Activated gamma-delta T cell (primary cell): ENCODE data around the gene PARN.
"Not testable (repeated sequence)": the region's sequence is repeated elsewhere in the genome, so short reads cannot be mapped to it uniquely, and the experiment has no call there.

Source experiments
- DNase-seq: peaks from one replicate; lab custom pipeline; 2025; lab: John Stamatoyannopoulos, UW

Gene PARN

GRCh38 chr16:14437426-14437825, 192.6 kb downstream of the PARN start:
- no peak for DNase-seq

GRCh38 chr16:14436401-14436955, 193.6 kb downstream of the PARN start:
- DNase-seq: no peak

- DNase-seq: no peak
Observed at GRCh38 chr16:14434860-14435259, 195.2 kb downstream of the PARN start.

DNA sequence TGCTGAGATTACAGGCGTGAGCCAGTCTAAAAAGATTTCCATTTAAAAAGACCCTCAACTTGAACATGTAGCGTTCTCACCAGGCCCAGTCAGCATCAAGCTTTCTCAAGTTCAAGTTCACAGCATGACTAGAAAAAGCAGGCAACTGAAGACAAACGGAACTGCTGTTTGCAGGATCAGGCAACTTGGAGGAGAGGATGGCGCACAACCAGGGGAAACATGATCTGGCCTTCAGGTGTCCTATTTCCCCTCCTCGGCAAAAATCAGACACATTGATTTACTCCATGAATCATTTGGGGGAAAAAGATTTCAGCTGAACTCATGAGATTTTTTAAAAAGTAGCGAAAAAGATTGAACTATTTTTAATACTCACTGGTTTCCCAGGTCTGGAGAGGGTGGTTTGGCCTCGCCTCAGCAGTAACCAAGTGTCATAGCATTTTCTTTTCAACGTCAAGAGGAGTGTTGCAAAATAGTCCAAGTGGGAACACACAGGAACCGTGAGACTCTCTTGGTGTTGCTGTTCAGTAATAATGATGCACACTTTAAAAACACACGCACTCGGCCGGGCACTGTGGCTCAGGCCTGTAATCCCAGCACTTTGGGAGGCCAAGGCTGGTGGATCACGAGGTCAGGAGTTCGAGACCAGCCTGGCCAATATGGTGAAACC, 201.0 kb downstream of the PARN start:
- not testable (repeated sequence) for DNase-seq

DNA sequence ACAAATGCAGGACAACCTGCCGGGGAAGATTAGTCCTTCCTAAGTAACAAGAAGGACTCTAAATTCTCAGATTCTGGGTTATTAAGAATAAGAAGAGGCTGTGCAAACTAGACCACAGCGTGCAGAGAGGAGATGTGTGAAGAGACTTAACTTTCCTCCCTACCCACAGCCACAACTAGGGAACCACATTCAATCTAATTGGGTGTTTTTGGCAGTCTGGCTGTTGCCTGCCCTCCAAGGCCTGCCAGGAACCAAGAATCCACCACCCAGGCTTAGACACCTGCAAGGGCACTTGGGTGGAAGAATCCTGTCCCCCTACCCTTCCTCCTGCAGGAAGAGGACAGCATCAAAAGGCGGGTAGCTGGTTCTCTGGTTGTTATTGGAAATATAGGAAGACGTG, 202.0 kb downstream of the PARN start:
- no peak for DNase-seq

DNA sequence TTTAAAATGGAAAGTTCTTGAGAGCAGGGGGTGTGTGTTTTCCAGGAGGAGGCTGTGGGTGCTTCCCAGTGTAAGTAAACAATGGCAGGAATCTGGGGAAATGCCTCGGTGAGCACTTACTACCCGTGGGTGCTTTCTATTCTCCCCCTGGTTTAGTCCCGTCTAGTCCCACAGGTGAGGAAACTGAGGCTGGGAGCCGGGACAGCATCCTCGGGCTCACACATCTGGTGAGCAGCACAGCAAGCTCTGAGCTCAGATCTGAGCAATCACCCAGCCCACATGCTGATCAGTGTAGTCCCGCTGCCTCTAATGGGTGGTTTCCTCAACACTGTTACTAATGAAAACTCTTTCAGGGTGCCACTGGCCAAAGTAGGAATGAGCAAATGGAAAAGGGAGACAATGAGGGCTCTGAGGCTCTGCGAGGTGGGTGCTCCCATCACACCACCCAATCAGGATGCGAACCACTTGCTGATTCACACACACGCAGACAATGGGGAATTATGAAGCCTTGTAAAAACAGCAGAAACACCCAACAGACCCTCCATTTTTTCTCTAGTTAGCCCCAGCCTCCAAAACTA, 202.6 kb downstream of the PARN start:
- no peak for DNase-seq

DNA sequence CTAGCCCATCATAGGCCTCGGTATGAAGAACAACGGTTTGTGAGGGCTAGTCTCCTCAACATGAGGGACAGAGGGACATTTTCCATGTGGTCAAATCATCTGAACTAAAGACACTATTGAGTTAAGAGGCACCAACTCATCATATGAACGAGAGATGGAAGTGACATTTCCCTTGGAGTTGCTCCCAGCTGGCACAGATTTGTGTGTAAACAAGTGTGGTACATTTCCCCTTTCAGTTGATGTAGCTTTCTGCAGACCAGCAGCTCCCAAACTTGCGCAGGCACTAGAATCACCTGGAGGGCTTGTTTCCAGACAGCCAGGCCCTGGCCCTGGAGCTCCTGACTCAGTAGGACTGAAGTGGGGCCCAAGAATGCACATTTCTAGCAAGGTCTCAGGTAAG, 205.5 kb downstream of the PARN start:
- DNase-seq: no peak

DNA sequence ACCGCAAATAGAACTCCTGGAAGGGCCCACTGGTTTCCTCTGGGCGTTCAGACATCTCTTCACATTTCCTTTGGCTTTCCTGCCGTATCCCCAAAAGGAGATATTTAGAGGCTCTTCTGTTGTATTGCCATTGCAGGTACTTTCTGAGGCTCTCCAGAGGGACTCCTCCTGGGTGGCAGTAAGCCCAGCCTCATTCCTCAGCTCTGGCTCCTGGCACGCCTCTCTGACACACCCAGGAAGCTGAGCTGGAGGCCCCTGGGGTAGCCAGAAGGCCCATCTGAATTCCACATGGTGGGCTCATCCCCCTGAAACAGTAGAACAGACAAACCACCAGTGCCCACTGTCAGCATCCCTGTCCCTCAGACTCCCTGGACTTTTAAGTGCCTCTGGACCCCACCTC, 206.7 kb downstream of the PARN start:
- DNase-seq: no peak

DNA sequence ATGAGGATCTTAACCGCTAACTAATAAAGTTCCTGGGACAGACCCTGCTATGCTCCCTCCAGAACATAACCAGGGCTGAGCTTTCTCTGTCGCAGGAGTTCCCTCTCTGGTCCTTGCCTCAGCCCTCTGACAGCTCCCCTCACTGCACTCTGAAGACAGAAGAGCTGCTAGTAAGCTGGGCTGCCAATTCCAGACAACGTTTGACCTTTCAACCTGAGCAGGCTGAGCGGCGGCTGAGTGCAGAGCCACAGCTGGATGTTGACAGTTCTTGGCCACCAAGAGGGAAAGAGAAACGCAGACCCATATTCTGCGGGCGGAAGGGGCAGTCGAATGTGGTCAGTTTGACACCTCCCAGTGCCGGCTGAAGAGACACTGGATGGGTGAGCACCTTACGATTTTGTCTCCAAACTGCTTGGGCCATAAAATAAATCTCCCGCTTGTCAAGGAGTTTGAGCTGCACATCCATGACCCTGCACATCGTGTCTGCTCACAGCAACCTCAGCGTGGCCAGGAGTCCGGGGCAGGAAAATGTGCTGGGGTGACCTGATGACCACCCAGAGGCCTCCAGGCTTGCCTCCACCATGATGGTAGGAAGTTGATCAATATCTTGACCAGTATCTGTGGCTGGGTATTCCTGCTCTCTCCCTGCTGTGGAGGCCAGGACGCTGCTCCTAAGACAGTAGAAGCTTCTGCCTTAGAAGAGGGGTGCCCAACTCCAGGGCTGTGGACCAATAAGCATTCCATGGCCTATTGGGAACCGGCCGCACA, 209.2 kb downstream of the PARN start:
- DNase-seq: no peak

DNA sequence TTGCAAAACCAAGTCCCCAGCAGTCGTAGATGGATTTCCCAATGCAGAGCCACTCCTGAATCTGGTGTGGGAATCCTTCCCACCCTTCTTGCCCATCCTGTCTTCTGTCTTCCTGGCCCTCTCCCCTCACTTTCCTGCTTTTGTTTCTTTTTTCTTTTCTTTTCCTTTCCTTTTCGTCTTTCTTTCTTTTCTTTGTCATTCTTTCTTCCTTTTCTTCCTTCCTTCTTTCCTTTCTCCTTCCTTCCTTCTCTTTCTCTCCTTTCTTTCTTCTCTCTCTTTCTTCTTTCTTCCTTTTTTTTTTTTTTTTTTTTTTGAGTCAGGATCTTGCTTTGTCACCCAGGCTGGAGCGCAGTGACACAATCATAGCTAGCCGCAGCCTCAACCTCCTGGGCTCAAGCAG, 209.8 kb downstream of the PARN start:
- DNase-seq: not testable (repeated sequence)

GRCh38 chr16:14419817-14420216, 210.2 kb downstream of the PARN start:
- no peak for DNase-seq

DNA sequence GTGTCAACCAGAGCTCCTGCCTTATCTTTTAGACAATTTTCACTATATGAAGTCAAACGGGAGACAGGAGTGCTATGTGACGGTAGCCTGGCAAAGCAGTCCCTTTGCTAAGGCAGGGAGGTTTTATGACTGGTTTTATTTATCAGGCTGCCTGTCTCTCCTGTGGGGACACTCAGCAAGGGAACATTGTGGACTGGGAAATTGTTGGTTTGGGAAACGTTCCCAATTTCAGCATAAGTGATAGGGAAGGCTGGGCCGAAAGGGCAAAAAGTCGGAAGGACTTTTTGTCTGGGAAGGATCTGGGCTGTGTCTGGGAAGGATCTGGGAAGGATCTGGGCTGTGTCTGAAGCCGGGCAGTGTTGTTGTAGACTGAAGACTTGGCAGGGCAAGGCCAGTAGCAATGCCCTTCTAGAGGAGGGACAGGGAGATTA, 211.2 kb downstream of the PARN start:
- DNase-seq: no peak

DNA sequence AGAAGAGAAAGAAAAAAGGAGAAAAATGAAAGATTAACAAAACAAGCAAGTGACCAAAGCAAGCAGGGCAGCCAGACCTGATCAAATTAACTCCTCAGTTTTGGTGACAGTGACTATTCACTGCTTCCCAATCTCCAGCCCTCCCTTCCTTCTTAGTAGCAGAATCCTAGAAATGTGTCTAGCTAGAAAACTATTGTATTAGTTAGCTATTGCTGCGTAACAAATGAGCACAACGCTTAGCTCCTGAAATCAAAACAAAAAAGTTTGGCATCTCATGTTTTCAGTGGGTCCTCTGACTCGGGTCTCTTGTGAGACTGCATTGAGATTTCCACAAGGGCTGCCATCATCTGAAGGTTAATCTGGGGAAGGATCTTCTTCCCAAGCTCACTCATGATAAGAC, 213.9 kb downstream of the PARN start:
- no peak for DNase-seq

DNA sequence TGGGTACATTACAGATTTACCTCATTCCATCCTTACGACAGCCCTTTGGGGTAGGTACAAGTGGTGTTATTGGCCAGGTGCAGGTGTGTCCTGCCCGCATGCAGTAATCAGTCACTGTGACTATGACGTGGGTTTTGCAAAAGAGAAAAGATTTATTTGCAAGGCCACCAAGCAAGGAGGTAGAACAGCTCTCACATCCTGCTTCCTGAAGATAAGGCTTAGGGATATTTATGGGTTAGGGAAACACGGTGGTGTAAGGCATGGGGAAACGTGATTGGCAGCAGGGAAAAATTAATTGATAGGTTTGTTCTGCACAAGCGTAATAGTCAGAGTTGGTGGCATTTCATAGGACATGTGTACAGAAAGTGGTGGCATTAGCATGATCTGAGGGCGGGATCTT, 214.8 kb downstream of the PARN start:
- DNase-seq: no peak

DNA sequence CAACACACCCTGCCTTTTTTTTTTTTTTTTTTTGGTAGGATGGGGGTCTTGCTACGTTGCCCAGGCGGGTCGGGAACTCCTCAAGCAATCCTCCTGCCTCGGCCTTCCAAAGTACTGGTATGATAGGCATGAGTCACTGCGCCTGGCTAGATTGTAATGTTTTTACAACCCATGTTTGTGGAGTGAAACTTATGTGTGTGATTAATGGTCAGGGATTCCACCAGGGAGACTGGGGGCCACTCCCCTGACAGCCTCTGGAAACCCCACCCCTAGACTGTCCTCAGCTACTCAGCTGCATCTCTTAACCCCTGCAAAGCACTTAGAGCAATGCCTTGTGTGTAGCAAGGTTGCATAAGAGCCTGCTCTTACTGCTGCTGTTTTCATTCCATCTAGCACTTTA, 220.5 kb downstream of the PARN start:
- DNase-seq: no peak

GRCh38 chr16:14407786-14408399, 222.2 kb downstream of the PARN start:
- DNase-seq: no peak

- DNase-seq: no peak
Observed at GRCh38 chr16:14405611-14406537, 224.2 kb downstream of the PARN start.

DNA sequence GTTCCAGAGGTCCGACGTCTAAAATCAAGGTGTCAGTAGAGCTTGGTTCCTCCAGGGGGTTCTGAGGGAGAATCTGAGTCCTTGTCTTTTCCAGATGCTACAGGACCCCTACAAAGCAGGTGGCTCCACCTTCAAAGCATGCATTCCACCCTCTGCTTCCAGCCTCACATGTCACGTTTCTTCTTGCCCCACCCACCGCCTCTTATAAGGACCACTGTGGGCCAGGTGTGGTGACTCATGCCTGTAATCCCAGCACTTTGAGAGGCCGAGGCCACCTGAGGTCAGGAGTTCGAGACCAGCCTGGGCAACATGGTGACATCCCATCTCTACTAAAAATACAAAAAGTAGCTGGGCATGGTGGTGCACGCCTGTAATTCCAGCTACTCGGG, 227.1 kb downstream of the PARN start:
- not testable (repeated sequence) for DNase-seq

- DNase-seq: not testable (repeated sequence)
Observed at GRCh38 chr16:14402114-14403000, 227.7 kb downstream of the PARN start.

DNA sequence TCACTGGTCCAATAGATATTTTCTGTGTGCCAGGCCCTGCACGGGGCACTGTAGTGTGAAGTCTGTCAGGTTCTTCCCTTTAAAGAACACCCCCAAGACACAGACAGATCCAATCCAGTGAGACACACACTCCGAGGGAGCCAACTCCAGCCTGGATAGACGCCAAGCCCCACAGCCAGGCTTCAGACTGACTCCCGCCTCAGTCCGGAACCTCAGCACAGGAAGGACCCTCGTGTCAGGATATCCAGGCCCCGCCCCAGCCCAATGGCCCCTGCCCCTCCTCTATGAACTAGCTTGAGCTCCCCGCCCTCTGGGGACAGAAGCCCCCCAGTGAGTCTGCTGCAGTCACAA, 228.4 kb downstream of the PARN start:
- not testable (repeated sequence) for DNase-seq
